ENCODE data around the gene RFPL3.
"Not testable (repeated sequence)": the region's sequence is repeated elsewhere in the genome, so short reads cannot be mapped to it uniquely, and the experiment has no call there.

RFPL3 gene

GRCh38 chr22:32357567-32357966, at the start of gene RFPL3:
Gene RFPL3, plus strand, starts transcription at chr22:32357867. Its CDS starts 205 bp downstream, at chr22:32358072.
- DNase-seq (ENCODE audit: low read depth in 2 of 2), result not testable (repeated sequence)

- no peak for DNase-seq (ENCODE audit: low read depth in 2 of 2)
These were observed 49.5 kb upstream of the RFPL3 start for GRCh38 chr22:32308191-32308590.

- DNase-seq (ENCODE audit: low read depth in 2 of 2), result no peak
These were observed 48.7 kb upstream of the RFPL3 start for GRCh38 chr22:32308934-32309333.

GRCh38 chr22:32309585-32310251, 47.9 kb upstream of the RFPL3 start:
- no peak for DNase-seq (ENCODE audit: low read depth in 2 of 2)

- no peak for DNase-seq (ENCODE audit: low read depth in 2 of 2)
These were observed 46.9 kb upstream of the RFPL3 start for GRCh38 chr22:32310777-32311176.

- DNase-seq (ENCODE audit: low read depth in 2 of 2), result no peak
These were observed 46.1 kb upstream of the RFPL3 start for GRCh38 chr22:32311551-32312071.

GRCh38 chr22:32312748-32313147, 44.9 kb upstream of the RFPL3 start:
- DNase-seq (ENCODE audit: low read depth in 2 of 2), result no peak

- no peak for DNase-seq (ENCODE audit: low read depth in 2 of 2)
These were observed 44.1 kb upstream of the RFPL3 start for GRCh38 chr22:32313532-32313931.

GRCh38 chr22:32317524-32317923, 40.1 kb upstream of the RFPL3 start:
- DNase-seq (ENCODE audit: low read depth in 2 of 2), result no peak

GRCh38 chr22:32318361-32318760, 39.3 kb upstream of the RFPL3 start:
- DNase-seq (ENCODE audit: low read depth in 2 of 2), result no peak

GRCh38 chr22:32319861-32320406, 37.7 kb upstream of the RFPL3 start:
- no peak for DNase-seq (ENCODE audit: low read depth in 2 of 2)

GRCh38 chr22:32322986-32323385, 34.7 kb upstream of the RFPL3 start:
- DNase-seq (ENCODE audit: low read depth in 2 of 2), result no peak

GRCh38 chr22:32323513-32324164, 34.0 kb upstream of the RFPL3 start:
- no peak for DNase-seq (ENCODE audit: low read depth in 2 of 2)

GRCh38 chr22:32324505-32325415, 32.9 kb upstream of the RFPL3 start:
- no peak for DNase-seq (ENCODE audit: low read depth in 2 of 2)

- DNase-seq (ENCODE audit: low read depth in 2 of 2), result no peak
These were observed 32.3 kb upstream of the RFPL3 start for GRCh38 chr22:32325416-32325801.

GRCh38 chr22:32325811-32326237, 31.8 kb upstream of the RFPL3 start:
- no peak for DNase-seq (ENCODE audit: low read depth in 2 of 2)

GRCh38 chr22:32326647-32327046, 31.0 kb upstream of the RFPL3 start:
- no peak for DNase-seq (ENCODE audit: low read depth in 2 of 2)

- no peak for DNase-seq (ENCODE audit: low read depth in 2 of 2)
These were observed 30.6 kb upstream of the RFPL3 start for GRCh38 chr22:32327066-32327465.

GRCh38 chr22:32327596-32328171, 30.0 kb upstream of the RFPL3 start:
- DNase-seq (ENCODE audit: low read depth in 2 of 2), result no peak

GRCh38 chr22:32328306-32329201, 29.1 kb upstream of the RFPL3 start:
- no peak for DNase-seq (ENCODE audit: low read depth in 2 of 2)
